ENCODE data around the gene SCRN2.

- TF ChIP-seq, protein P1, sequence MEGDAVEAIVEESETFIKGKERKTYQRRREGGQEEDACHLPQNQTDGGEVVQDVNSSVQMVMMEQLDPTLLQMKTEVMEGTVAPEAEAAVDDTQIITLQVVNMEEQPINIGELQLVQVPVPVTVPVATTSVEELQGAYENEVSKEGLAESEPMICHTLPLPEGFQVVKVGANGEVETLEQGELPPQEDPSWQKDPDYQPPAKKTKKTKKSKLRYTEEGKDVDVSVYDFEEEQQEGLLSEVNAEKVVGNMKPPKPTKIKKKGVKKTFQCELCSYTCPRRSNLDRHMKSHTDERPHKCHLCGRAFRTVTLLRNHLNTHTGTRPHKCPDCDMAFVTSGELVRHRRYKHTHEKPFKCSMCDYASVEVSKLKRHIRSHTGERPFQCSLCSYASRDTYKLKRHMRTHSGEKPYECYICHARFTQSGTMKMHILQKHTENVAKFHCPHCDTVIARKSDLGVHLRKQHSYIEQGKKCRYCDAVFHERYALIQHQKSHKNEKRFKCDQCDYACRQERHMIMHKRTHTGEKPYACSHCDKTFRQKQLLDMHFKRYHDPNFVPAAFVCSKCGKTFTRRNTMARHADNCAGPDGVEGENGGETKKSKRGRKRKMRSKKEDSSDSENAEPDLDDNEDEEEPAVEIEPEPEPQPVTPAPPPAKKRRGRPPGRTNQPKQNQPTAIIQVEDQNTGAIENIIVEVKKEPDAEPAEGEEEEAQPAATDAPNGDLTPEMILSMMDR (IDR thresholded peaks at IDR 0.05), result no peak
- TF ChIP-seq POLR2A (IDR thresholded peaks at IDR 0.05), result no peak
Measured at GRCh38 chr17:47884427-47884740, 43.3 kb upstream of the SCRN2 start.
